GM12874 (cell line): ENCODE results near the gene HTR2B.

Source experiments
- TF ChIP-seq, protein P1 (sequence below): IDR thresholded peaks from 2 replicates; pipeline ENCODE4 v1.5.1; 2011; ENCODE audit warnings: low read depth, mild to moderate bottlenecking, control low read depth, low read length, moderate library complexity; ENCODE audit not compliant: insufficient read depth

HTR2B gene

DNA sequence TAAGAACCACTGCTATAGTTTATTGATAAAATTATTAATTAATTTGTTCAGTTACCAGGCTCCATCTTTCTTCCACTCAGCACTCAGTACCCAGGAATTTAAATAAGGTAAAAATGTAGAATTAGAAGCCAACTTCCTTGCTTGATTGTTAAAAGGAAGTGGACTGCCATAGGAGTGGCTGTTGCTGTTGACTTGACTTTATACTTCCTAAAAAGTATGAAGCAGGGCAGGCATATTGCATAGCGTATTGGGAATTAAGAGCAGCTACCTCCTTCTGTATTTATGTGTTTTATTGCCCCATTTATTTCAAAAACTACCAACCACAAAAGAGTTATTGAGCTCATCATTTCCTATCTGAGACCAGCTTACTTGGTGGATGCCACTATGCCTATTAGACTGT, 40.3 kb downstream of the HTR2B start:
- TF ChIP-seq, protein P1, sequence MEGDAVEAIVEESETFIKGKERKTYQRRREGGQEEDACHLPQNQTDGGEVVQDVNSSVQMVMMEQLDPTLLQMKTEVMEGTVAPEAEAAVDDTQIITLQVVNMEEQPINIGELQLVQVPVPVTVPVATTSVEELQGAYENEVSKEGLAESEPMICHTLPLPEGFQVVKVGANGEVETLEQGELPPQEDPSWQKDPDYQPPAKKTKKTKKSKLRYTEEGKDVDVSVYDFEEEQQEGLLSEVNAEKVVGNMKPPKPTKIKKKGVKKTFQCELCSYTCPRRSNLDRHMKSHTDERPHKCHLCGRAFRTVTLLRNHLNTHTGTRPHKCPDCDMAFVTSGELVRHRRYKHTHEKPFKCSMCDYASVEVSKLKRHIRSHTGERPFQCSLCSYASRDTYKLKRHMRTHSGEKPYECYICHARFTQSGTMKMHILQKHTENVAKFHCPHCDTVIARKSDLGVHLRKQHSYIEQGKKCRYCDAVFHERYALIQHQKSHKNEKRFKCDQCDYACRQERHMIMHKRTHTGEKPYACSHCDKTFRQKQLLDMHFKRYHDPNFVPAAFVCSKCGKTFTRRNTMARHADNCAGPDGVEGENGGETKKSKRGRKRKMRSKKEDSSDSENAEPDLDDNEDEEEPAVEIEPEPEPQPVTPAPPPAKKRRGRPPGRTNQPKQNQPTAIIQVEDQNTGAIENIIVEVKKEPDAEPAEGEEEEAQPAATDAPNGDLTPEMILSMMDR, result no peak

DNA sequence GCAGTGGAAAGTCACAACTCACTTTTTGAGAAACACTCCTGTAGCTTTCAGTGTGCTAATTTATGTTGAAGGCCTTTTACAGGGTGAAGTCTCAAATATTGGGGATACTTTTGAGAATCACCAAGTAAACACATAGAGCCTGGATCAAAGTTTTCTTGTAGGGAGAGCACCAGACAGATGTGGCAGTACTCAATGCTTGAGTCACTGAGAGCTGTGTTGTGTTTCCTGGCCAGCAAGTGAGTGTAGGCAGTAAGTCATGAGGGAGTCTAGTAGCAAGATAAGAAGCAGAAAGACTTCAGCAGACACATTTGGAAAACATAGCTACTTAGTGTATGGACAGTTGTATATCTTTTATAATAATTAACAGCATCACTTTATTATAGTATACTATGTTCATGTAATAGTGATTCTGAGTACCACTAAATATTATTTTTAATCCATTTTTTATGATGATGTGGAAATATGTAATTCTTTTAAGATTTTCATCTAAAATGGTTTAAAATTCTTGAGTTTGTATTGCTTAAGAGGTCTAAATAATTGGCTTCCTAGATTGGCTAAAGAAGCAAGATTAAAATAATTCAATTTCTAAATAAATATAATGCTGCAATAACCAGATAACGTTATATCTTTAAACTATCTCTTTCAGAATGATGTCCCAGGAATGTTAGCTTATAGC, 55.3 kb downstream of the HTR2B start:
- TF ChIP-seq, protein P1, result no peak

DNA sequence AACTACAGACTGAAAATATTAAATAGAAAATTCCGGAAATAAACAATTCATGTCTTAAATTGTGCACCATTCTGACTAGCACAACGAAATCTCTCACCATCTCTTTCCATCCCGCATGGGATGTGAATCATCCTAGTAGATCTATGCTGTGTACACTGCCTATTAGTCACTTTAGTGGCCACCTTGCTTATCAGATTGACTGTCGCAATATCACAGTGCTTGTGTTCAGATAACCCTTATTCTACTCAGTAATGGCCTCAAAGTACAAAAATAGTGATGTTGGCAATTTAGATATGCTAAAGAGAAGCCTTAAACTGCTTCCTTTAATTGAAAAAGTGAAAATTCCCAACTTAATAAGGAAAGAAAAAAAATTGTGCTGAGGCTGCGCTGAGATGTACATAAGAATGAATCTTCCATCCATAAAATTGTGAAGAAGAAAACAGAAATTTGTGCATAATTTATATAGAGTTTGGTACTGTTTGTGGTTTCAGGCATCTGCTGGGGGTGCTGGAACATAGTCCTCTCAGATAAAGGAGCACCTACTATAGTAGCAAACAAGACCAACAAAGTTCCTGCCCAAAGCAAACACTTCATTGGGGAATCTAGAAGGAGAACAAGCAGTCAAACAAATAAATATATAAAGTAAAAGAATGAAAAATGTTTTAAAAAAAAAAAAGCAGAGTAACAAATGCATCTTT, 56.2 kb downstream of the HTR2B start:
- TF ChIP-seq, protein P1, result no peak

DNA sequence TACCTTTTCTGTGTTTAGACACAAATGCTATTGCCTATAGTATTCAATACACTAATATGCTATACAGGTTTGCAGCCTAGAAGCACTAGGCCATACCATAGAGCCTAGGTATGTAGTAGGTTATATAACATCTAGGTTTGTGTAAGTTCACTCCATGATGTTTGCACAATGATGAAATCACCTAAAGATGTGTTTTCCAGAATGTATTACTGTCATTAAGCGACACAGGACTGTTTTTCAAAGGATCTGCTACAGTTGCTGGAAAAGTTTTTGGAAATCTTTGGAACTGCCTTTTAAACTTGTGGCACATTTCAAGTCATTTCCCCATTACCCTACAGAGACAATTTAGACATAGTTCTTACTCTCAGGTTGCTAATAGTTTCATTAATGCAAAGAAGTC, 58.9 kb downstream of the HTR2B start:
- TF ChIP-seq, protein P1, result no peak

DNA sequence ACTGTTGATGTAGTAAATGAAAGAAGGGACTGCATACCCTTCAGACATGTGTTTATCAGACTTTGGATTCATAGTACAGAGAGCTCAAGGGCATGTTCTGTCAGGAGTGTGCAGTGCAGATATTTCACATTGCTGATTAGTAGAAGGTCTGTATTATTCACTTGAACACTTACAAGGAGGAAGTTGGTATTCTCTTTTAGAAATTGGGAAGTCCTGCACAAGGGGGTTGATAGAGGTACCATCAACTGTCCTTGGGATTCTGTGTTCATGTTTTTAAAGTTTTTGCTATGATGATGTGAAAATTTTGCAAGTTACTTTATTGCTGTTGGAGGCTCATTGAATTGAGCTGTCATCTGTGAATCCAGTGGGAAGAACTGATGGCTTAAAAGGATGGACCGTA, 61.5 kb downstream of the HTR2B start:
- TF ChIP-seq, protein P1, result no peak

DNA sequence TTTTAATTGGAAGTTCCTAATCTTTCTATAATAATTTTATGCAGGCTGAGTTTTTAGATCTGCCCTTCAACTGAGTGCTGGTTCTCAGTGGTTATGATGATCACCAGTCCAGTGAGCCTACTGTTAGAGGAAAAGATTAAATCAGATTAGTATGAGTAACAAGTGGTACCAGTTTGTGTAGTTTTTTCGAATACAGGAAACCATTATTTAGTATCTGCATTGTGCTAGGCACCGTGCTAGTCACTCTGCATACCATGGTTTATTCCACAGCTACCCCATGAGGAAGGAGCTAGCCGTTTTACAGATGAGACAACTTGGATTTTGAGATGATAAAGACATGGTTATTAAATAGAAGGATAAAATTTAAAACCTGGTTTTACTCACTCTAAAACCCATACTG, 62.1 kb downstream of the HTR2B start:
- TF ChIP-seq, protein P1, result no peak

DNA sequence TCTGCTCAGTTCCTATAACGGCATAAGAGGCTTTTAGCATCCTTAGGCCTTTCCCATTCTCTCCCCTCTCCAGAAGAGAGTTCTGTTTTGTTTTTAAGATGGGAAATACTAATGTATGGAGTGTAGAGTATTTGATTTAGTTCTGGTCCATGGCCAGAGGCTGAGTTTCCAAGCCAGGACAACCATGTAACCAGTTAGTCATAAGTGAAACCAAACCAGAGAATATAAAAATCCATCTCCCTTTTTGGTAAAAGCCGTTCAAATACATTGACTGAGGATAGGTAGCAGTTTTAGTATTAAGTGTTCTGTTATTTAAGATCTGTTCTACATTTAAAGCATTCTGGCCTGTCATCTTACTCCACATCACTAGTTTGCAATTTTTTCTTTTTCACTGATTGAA, 65.1 kb downstream of the HTR2B start:
- TF ChIP-seq, protein P1, result no peak
